SK-N-SH (cell line): ENCODE data around the gene NKX3-2. TPM values are rescaled to one million over a fixed set of nuclear protein-coding genes. Genes with fewer than 3 reads are reported as not detected.

Source experiments
- CTCF ChIA-PET: fragments of 300-600, 350-600 bp; formaldehyde crosslinking; extraction: SDS; loops from one replicate; lab custom pipeline; 2021; lab: Yijun Ruan, JAX
- POLR2A ChIA-PET: fragments of 350-600 bp; sonication (Branson Sonifier 250); formaldehyde crosslinking; extraction: SDS; loops from one replicate; lab custom pipeline; 2020; ENCODE audit warnings: antibody characterized with exemption, inconsistent platforms; lab: Yijun Ruan, JAX
- DNase-seq: peaks from one replicate; pipeline ENCODE4 v3.0.0; 2012
- H2AFZ ChIP-seq: fragments of 200-600 bp; sonication (generic); 2 replicates; pipeline ENCODE4 v1.8.1; 2016; ENCODE audit warnings: antibody characterized with exemption, mild to moderate bottlenecking, low read depth
- H3F3A ChIP-seq: fragments of 200-600 bp; sonication (generic); replicated peaks from 2 replicates; pipeline ENCODE3; 2016; ENCODE audit warnings: antibody characterized with exemption, mild to moderate bottlenecking; ENCODE audit not compliant: insufficient read depth
- H3K27ac ChIP-seq, 2 experiments: fragments of 200-500 bp in 1 of 2; fragments of 200-600 bp in 1 of 2; sonication (Bioruptor generic) in 1 of 2; sonication (generic), shearing (Covaris generic) in 1 of 2; 2 replicates each; pipeline versions ENCODE4 v1.5.1 to v1.6.1; 2014 to 2016; ENCODE audit warnings: low read depth in 2 of 2, inconsistent platforms in 1 of 2, low read length in 1 of 2, mild to moderate bottlenecking in 1 of 2, mixed read lengths in 1 of 2
- H3K27me3 ChIP-seq: fragments of 200-600 bp; sonication (generic), shearing (Covaris generic); 2 replicates; pipeline ENCODE4 v1.6.1; 2016; ENCODE audit warnings: mixed run types; ENCODE audit not compliant: insufficient read depth
- H3K36me3 ChIP-seq, 2 experiments: fragments of 200-500 bp in 1 of 2; fragments of 200-600 bp in 1 of 2; sonication (Bioruptor generic) in 1 of 2; sonication (generic) in 1 of 2; replicated peaks in 1 of 2; 2 replicates each; pipeline versions ENCODE3 to v1.5.1; 2014 to 2016; ENCODE audit warnings: low read length in 1 of 2, mild to moderate bottlenecking in 1 of 2; ENCODE audit not compliant: insufficient read depth in 2 of 2, control insufficient read depth in 1 of 2
- H3K4me1 ChIP-seq, 2 experiments: fragments of 200-500 bp in 1 of 2; fragments of 200-600 bp in 1 of 2; sonication (Bioruptor generic) in 1 of 2; sonication (generic), shearing (Covaris generic) in 1 of 2; 2 replicates each; pipeline versions ENCODE4 v1.5.1 to v1.6.1; 2014 to 2016; ENCODE audit warnings: low read depth in 1 of 2, low read length in 1 of 2, mixed run types in 1 of 2; ENCODE audit not compliant: insufficient read depth in 2 of 2, control insufficient read depth in 1 of 2
- H3K4me2 ChIP-seq: fragments of 200-600 bp; sonication (generic), shearing (Covaris generic); 2 replicates; pipeline ENCODE4 v1.6.1; 2017; ENCODE audit warnings: mixed run types
- H3K4me3 ChIP-seq, 2 experiments: fragments of 200-500 bp in 1 of 2; fragments of 200-600 bp in 1 of 2; sonication (Bioruptor generic) in 1 of 2; sonication (generic), shearing (Covaris generic) in 1 of 2; 2 replicates each; pipeline versions ENCODE4 v1.5.1 to v1.8.1; 2014 to 2016; ENCODE audit warnings: low read depth in 2 of 2, inconsistent platforms in 1 of 2, low read length in 1 of 2, mild to moderate bottlenecking in 1 of 2, mixed read lengths in 1 of 2, moderate library complexity in 1 of 2
- H3K79me2 ChIP-seq: fragments of 200-600 bp; sonication (generic); 2 replicates; pipeline ENCODE4 v1.8.1; 2017; ENCODE audit warnings: mild to moderate bottlenecking; ENCODE audit not compliant: insufficient read depth
- H3K9ac ChIP-seq: fragments of 200-600 bp; sonication (generic); 2 replicates; pipeline ENCODE4 v1.6.1; 2017; ENCODE audit warnings: mixed run types
- H3K9me2 ChIP-seq: fragments of 200-600 bp; sonication (generic); 2 replicates; pipeline ENCODE4 v1.6.1; 2017; ENCODE audit warnings: mixed run types
- H3K9me3 ChIP-seq: fragments of 200-600 bp; sonication (generic); 2 replicates; pipeline ENCODE4 v1.6.1; 2017; ENCODE audit warnings: mixed run types, mild to moderate bottlenecking, moderate library complexity
- H4K20me1 ChIP-seq: fragments of 200-600 bp; sonication (generic); 2 replicates; pipeline ENCODE4 v1.6.1; 2017; ENCODE audit warnings: mild to moderate bottlenecking, mixed run types; ENCODE audit not compliant: insufficient read depth
- EP300 ChIP-seq, 2 experiments: IDR thresholded peaks; 2 replicates each; pipeline versions ENCODE4 v1.4.0 to v1.6.1; 2012; ENCODE audit warnings: borderline replicate concordance in 1 of 2, low read depth in 1 of 2, low read length in 1 of 2
- EZH2phosphoT487 ChIP-seq: fragments of 200-600 bp; sonication (generic); IDR thresholded peaks from 2 replicates; pipeline ENCODE4 v1.6.1; 2017; ENCODE audit warnings: low read depth, mixed run types, mild to moderate bottlenecking, antibody characterized with exemption, moderate library complexity, borderline replicate concordance
- FOXJ3 ChIP-seq: sonication (generic); formaldehyde crosslinking; IDR thresholded peaks from 2 replicates; pipeline ENCODE4 v1.5.1; 2020; ENCODE audit warnings: mild to moderate bottlenecking, missing genetic modification reagents
- GABPA ChIP-seq: IDR thresholded peaks from 2 replicates; pipeline ENCODE4 v1.4.0; 2012; ENCODE audit warnings: low read depth, mild to moderate bottlenecking
- MEF2A ChIP-seq: IDR thresholded peaks from 2 replicates; pipeline ENCODE4 v1.4.0; 2012; ENCODE audit warnings: low read depth, borderline replicate concordance
- MXI1 ChIP-seq: IDR thresholded peaks from 2 replicates; pipeline ENCODE4 v1.6.1; 2012; ENCODE audit warnings: mild to moderate bottlenecking, low read depth, low read length, improper control_type of control experiment
- NFIC ChIP-seq: IDR thresholded peaks from 2 replicates; pipeline ENCODE4 v1.4.0; 2012; ENCODE audit warnings: borderline replicate concordance
- RFX5 ChIP-seq: IDR thresholded peaks from 2 replicates; pipeline ENCODE4 v1.6.1; 2012; ENCODE audit warnings: mild to moderate bottlenecking, improper control_type of control experiment, low read length
- SIN3A ChIP-seq: IDR thresholded peaks from 2 replicates; pipeline ENCODE4 v1.6.1; 2012; ENCODE audit warnings: low read depth, mild to moderate bottlenecking, low read length, moderate library complexity, borderline replicate concordance
- TAF1 ChIP-seq: IDR thresholded peaks from 2 replicates; pipeline ENCODE4 v1.6.1; 2012; ENCODE audit warnings: low read depth, mild to moderate bottlenecking, low read length, moderate library complexity, borderline replicate concordance
- YY1 ChIP-seq: IDR thresholded peaks from 2 replicates; pipeline ENCODE4 v1.4.0; 2012; ENCODE audit warnings: low read depth, mild to moderate bottlenecking
- WGBS: methylation state at CpG from one replicate; pipeline ENCODE4 v1.1.6; 2017; ENCODE audit warnings: low lambda C conversion rate; 5-methylcytosine and 5-hydroxymethylcytosine counted together
- polyA plus RNA-seq, 3 experiments: library from polyadenylated mRNA; depleted of rRNA; stranded (reverse); fragments of >200 nt; gene quantifications; 2 replicates each; pipeline ENCODE4 v1.2.3, GENCODE V29; 2012
- TF ChIP-seq, protein P1 (sequence below): IDR thresholded peaks from 2 replicates; pipeline ENCODE4; 2012
- TF ChIP-seq, protein P2 (sequence below): IDR thresholded peaks from 2 replicates; pipeline ENCODE4 v1.4.0; 2012; ENCODE audit warnings: low read depth, borderline replicate concordance
- TF ChIP-seq, protein P3 (sequence below): fragments of 200-600 bp; sonication (generic); IDR thresholded peaks from 2 replicates; pipeline ENCODE4 v1.6.1; 2017; ENCODE audit warnings: antibody characterized with exemption, mild to moderate bottlenecking, moderate library complexity

NKX3-2 gene
- polyA plus RNA-seq, 1 of the 3 experiments (the other 2 are of a cell fraction) = 0.15 TPM

DNA sequence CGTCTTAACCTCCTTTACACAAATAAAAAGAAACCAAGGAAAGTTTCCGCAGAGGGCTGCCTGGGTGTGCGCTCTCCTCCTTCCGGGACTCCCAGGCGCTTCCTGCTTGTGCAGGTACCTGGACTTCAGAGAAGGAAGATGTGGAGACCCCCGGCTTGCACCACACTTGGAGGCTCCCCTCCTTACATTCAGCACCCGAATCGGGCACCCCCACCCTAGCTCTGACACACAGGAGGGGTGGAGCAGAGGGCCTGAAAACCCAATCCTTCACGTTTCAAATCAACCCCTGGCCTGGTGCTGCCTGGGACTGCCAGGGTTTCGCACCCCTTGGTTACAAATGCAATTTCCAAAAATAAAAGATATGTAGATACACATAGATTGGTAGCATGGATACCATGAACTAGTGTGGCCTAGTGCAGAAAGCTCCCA lies 3.1 kb downstream of the NKX3-2 start:
- Histone ChIP-seq H2AFZ (no peak overlapping the region), H4K20me1 (no peaks in the 10 kb centered on the region), H3K79me2 (no peaks in the 10 kb centered on the region), H3K4me3 (no peak overlapping the region), H3K9me3 (no peaks in the 10 kb centered on the region), H3K27ac (no peak overlapping the region), H3K27me3 (peaks cover 83% of the 10 kb centered on the region), H3K4me1 (peaks cover 5 to 8% of the 10 kb centered on the region in 2 experiments; a peak in 2 of 4 replicates), H3K4me2 (no peak overlapping the region), H3K36me3 (no peaks in the 10 kb centered on the region), H3K9me2 (no peaks in the 10 kb centered on the region), H3K9ac (no peak overlapping the region), H3F3A (no peaks in the 10 kb centered on the region)
- POLR2A ChIA-PET = no interaction called here
- peak; percentile 31 for DNase-seq
- WGBS = 57% methylated on average over 10 of the region's 10 CpGs
- CTCF ChIA-PET = interaction anchor here (0.6 to 4.1 kb wide), 14 partner anchors 8 to 811 kb away, joined by 3 to 38 read pairs (median 4); no protein-coding TSS in a partner anchor
- TF ChIP-seq TAF1 (no peak), NFIC (no peak), SIN3A (no peak), YY1 (no peak), GABPA (no peak), MEF2A (no peak), MXI1 (no peak), FOXJ3 (no peak), EZH2phosphoT487 (no peak), EP300 (IDR thresholded peaks at IDR 0.05; ENCODE audit: borderline replicate concordance in 1 of 2, low read depth in 1 of 2, low read length in 1 of 2) (no peak), RFX5 (no peak)
- TF ChIP-seq, protein P1, sequence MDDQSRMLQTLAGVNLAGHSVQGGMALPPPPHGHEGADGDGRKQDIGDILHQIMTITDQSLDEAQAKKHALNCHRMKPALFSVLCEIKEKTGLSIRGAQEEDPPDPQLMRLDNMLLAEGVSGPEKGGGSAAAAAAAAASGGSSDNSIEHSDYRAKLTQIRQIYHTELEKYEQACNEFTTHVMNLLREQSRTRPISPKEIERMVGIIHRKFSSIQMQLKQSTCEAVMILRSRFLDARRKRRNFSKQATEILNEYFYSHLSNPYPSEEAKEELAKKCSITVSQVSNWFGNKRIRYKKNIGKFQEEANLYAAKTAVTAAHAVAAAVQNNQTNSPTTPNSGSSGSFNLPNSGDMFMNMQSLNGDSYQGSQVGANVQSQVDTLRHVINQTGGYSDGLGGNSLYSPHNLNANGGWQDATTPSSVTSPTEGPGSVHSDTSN = no peak
- TF ChIP-seq, protein P2, sequence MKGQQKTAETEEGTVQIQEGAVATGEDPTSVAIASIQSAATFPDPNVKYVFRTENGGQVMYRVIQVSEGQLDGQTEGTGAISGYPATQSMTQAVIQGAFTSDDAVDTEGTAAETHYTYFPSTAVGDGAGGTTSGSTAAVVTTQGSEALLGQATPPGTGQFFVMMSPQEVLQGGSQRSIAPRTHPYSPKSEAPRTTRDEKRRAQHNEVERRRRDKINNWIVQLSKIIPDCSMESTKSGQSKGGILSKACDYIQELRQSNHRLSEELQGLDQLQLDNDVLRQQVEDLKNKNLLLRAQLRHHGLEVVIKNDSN = no peak
- TF ChIP-seq, protein P3, sequence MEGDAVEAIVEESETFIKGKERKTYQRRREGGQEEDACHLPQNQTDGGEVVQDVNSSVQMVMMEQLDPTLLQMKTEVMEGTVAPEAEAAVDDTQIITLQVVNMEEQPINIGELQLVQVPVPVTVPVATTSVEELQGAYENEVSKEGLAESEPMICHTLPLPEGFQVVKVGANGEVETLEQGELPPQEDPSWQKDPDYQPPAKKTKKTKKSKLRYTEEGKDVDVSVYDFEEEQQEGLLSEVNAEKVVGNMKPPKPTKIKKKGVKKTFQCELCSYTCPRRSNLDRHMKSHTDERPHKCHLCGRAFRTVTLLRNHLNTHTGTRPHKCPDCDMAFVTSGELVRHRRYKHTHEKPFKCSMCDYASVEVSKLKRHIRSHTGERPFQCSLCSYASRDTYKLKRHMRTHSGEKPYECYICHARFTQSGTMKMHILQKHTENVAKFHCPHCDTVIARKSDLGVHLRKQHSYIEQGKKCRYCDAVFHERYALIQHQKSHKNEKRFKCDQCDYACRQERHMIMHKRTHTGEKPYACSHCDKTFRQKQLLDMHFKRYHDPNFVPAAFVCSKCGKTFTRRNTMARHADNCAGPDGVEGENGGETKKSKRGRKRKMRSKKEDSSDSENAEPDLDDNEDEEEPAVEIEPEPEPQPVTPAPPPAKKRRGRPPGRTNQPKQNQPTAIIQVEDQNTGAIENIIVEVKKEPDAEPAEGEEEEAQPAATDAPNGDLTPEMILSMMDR = no peak
